Measurements from ENCODE around the gene HOXC12.

HOXC12 gene

GRCh38 chr12:53978477-53979356 is 24.0 kb downstream of the HOXC12 start:
- no peak overlapping the region for H3K27ac ChIP-seq
- CTCF ChIA-PET: interaction anchor here (0.7 kb wide), 1 partner anchor 186 kb away, joined by 3 read pairs; no protein-coding TSS in a partner anchor
- no peak for DNase-seq (ENCODE audit: low spot score)
- POLR2A ChIA-PET (ENCODE audit: low non-redundant PET): no interaction called here
- TF ChIP-seq, protein P1, sequence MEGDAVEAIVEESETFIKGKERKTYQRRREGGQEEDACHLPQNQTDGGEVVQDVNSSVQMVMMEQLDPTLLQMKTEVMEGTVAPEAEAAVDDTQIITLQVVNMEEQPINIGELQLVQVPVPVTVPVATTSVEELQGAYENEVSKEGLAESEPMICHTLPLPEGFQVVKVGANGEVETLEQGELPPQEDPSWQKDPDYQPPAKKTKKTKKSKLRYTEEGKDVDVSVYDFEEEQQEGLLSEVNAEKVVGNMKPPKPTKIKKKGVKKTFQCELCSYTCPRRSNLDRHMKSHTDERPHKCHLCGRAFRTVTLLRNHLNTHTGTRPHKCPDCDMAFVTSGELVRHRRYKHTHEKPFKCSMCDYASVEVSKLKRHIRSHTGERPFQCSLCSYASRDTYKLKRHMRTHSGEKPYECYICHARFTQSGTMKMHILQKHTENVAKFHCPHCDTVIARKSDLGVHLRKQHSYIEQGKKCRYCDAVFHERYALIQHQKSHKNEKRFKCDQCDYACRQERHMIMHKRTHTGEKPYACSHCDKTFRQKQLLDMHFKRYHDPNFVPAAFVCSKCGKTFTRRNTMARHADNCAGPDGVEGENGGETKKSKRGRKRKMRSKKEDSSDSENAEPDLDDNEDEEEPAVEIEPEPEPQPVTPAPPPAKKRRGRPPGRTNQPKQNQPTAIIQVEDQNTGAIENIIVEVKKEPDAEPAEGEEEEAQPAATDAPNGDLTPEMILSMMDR (conservative IDR thresholded peaks at IDR 0.05; ENCODE audit: low read depth): no peak

GRCh38 chr12:53980104-53980801 is 25.6 kb downstream of the HOXC12 start:
- no peak for DNase-seq (ENCODE audit: low spot score)
- ChIA-PET POLR2A (ENCODE audit: low non-redundant PET) (no interaction called here), CTCF (interaction anchor here (0.6 to 1.2 kb wide), 2 partner anchors 29 to 221 kb away, joined by 3 read pairs; partner anchors contain the start of gene HOXC8)
- TF ChIP-seq, protein P1 (conservative IDR thresholded peaks at IDR 0.05; ENCODE audit: low read depth): no peak
- H3K27ac ChIP-seq: no peak overlapping the region

DNA sequence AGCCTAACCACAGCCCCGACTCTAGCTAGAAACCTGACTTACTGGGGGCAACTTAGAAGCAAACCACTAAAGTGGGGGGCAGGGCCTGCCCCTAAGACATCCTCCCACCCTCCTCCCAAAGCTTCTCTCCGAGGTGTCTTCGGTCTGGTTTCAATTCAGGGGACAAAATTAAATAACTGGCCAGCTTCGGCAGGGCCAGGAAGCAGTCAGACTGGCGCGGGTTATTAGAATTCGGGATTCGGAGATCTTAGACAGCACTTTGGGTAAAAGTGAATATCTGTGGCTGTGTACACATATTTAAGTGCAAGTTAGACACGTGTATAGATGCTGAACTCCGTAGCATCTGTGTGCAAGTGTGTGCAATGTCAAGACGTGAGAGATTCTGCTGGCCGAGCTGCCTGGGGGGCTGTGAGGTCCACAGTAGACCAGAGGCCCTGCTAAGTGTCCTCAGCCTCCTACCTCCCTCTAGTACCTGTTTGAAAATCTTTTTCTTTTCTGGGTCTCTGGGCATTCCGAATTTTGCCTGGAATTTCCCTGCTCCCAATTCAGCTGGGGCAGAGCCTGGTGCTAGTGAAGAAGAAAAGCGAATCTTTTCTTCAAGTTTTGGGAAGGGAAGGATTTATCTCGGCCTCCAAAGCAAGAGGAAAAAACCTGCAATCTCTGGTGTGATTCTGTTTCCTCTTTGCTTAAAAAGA is 26.2 kb downstream of the HOXC12 start:
- POLR2A ChIA-PET (ENCODE audit: low non-redundant PET): interaction anchor here (0.6 kb wide), 1 partner anchor 262 kb away, joined by 3 read pairs; no protein-coding TSS in a partner anchor
- no peak for DNase-seq (ENCODE audit: low spot score)
- TF ChIP-seq, protein P1 (conservative IDR thresholded peaks at IDR 0.05; ENCODE audit: low read depth): no peak
- no peak overlapping the region for H3K27ac ChIP-seq
- CTCF ChIA-PET: interaction anchor here (0.6 to 1.2 kb wide), 2 partner anchors 28 to 220 kb away, joined by 3 read pairs; partner anchors contain the start of gene HOXC8

GRCh38 chr12:53981634-53982565 is 27.2 kb downstream of the HOXC12 start:
- H3K27ac ChIP-seq: no peak overlapping the region
- no peak for DNase-seq (ENCODE audit: low spot score)
- ChIA-PET POLR2A (ENCODE audit: low non-redundant PET) (no interaction called here), CTCF (interaction anchor here (0.6 to 0.7 kb wide), 2 partner anchors 152 to 312 kb away, joined by 3 to 7 read pairs; no protein-coding TSS in a partner anchor)
- TF ChIP-seq, protein P1 (conservative IDR thresholded peaks at IDR 0.05; ENCODE audit: low read depth): no peak

- no peak for DNase-seq (ENCODE audit: low spot score)
- TF ChIP-seq, protein P1 (conservative IDR thresholded peaks at IDR 0.05; ENCODE audit: low read depth): no peak
- no peak overlapping the region for H3K27ac ChIP-seq
- CTCF ChIA-PET: no interaction called here
- POLR2A ChIA-PET (ENCODE audit: low non-redundant PET): no interaction called here
Observed at GRCh38 chr12:53982648-53983567, 28.2 kb downstream of the HOXC12 start.
